ENCODE data around the gene SBSN. TPM values are rescaled to one million over a fixed set of nuclear protein-coding genes. Genes with fewer than 3 reads are reported as not detected.
"Not testable (repeated sequence)": the region's sequence is repeated elsewhere in the genome, so short reads cannot be mapped to it uniquely, and the experiment has no call there.

Gene SBSN
- total RNA-seq, 1 donor from 2014 or later, result 0.30 TPM

DNA sequence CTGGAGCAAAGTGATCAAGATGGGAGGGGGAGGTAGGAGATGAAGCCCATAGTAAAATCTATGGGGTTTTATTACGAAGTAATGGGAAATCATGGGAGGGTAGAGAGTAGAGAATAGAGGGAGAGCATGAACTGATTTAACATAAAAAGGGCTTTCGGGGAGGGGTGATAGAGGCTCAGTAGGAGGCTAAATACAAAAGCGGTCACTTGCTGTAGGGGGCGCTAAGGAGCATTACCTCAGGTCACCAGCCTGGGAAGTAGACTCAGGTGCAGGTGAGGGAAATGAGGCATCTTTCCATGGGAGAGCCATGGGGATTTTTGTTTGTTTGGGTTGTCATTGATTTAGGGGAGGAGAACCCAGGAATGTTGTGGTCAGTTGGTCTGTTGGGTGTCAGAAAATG, 52.0 kb downstream of the SBSN start:
- no peak overlapping the region for H3K4me3 Mint-ChIP-seq (ENCODE audit: unreplicated experiment)
- no peak for DNase-seq (ENCODE audit: low spot score)
- H3K36me3 Mint-ChIP-seq (ENCODE audit: low read depth), result no peaks in the 10 kb centered on the region
- H3K4me1 Mint-ChIP-seq (ENCODE audit: low read depth), result no peaks in the 10 kb centered on the region
- H3K9me3 Mint-ChIP-seq (ENCODE audit: low read depth), result no peaks in the 10 kb centered on the region
- H3K27ac Mint-ChIP-seq (ENCODE audit: unreplicated experiment), result no peak overlapping the region
- H3K27me3 Mint-ChIP-seq (ENCODE audit: low read depth), result peaks cover 13% of the 10 kb centered on the region
- TF ChIP-seq, protein P1, sequence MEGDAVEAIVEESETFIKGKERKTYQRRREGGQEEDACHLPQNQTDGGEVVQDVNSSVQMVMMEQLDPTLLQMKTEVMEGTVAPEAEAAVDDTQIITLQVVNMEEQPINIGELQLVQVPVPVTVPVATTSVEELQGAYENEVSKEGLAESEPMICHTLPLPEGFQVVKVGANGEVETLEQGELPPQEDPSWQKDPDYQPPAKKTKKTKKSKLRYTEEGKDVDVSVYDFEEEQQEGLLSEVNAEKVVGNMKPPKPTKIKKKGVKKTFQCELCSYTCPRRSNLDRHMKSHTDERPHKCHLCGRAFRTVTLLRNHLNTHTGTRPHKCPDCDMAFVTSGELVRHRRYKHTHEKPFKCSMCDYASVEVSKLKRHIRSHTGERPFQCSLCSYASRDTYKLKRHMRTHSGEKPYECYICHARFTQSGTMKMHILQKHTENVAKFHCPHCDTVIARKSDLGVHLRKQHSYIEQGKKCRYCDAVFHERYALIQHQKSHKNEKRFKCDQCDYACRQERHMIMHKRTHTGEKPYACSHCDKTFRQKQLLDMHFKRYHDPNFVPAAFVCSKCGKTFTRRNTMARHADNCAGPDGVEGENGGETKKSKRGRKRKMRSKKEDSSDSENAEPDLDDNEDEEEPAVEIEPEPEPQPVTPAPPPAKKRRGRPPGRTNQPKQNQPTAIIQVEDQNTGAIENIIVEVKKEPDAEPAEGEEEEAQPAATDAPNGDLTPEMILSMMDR (IDR thresholded peaks at IDR 0.05), result peak; percentile 31

DNA sequence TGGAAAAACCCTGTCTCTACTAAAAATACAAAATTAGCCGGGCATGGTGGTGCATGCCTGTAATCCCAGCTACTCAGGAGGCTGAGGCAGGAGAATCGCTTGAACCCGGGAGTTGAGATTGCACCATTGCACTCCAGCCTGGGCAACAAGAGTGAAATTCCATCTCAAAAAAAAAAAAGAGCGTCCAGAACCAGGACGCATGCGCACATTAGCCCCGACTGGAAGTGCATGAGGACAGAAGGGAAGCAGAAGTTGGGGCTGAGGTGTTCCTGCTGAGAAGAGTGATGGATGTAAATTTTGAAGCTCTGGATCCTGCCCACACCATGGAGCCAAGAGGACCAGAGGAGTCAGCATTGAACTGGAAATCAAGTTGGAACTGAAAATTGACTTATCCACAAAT, 53.5 kb downstream of the SBSN start:
- not testable (repeated sequence) for H3K36me3 Mint-ChIP-seq (ENCODE audit: low read depth); H3K27ac Mint-ChIP-seq (ENCODE audit: unreplicated experiment); H3K4me1 Mint-ChIP-seq (ENCODE audit: low read depth); DNase-seq (ENCODE audit: low spot score); H3K4me3 Mint-ChIP-seq (ENCODE audit: unreplicated experiment); H3K9me3 Mint-ChIP-seq (ENCODE audit: low read depth)
- peaks cover 17% of the 10 kb centered on the region for H3K27me3 Mint-ChIP-seq (ENCODE audit: low read depth)

DNA sequence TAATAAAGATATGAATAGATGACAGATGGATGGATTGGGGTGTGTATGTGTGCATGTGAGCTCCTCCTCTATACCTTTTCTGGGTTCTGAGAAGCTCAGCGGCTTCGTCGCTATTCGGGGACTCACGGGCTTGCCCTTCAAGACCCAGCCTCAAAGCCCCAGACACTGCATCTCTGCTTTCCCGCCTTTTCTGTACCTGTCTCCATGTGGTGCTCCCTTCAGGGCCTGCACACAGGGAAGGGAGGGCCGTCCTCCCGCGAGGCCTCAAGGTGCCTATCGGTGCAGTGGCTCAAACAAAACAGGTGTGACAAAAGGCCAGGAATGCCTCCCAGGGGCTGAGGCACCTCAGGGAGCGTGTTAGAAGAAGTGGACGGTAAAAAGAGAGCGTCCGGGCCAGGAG, 54.0 kb downstream of the SBSN start:
- TF ChIP-seq, protein P1 (IDR thresholded peaks at IDR 0.05), result no peak
- no peaks in the 10 kb centered on the region for H3K9me3 Mint-ChIP-seq (ENCODE audit: low read depth)
- no peak overlapping the region for H3K27ac Mint-ChIP-seq (ENCODE audit: unreplicated experiment)
- no peak overlapping the region for H3K4me3 Mint-ChIP-seq (ENCODE audit: unreplicated experiment)
- no peaks in the 10 kb centered on the region for H3K4me1 Mint-ChIP-seq (ENCODE audit: low read depth)
- no peaks in the 10 kb centered on the region for H3K36me3 Mint-ChIP-seq (ENCODE audit: low read depth)
- peaks cover 17% of the 10 kb centered on the region for H3K27me3 Mint-ChIP-seq (ENCODE audit: low read depth)
- DNase-seq (ENCODE audit: low spot score), result no peak

Other genes with a start within 250 kb of the SBSN start
- not detected in 3 replicates for gene HAMP, start 245.8 kb downstream of the SBSN start, total RNA-seq
- gene MAG, start 236.2 kb downstream of the SBSN start, total RNA-seq, result not detected in 3 replicates
- gene CD22, start 199.1 kb downstream of the SBSN start, total RNA-seq, result not detected in 3 replicates
- gene FFAR1, start 180.4 kb downstream of the SBSN start, total RNA-seq, result not detected in 3 replicates
- not detected in 3 replicates for gene FFAR3, start 169.9 kb downstream of the SBSN start, total RNA-seq
- not detected in 3 replicates for gene GPR42, start 157.2 kb downstream of the SBSN start, total RNA-seq
- not detected in 3 replicates for gene FFAR2, start 80.1 kb downstream of the SBSN start, total RNA-seq
- not detected in 3 replicates for gene KRTDAP, start 37.8 kb downstream of the SBSN start, total RNA-seq
- gene DMKN, start 14.7 kb downstream of the SBSN start, total RNA-seq, result 1.3 to 2.1 TPM in 2 of 3 replicates, not detected in the other
- not detected in 3 replicates for gene GAPDHS, start 5.1 kb upstream of the SBSN start, total RNA-seq
- gene TMEM147, start 17.3 kb upstream of the SBSN start, total RNA-seq, result 86.3 to 105 TPM (median 90.9 TPM) in 3 replicates
- gene ATP4A, start 35.3 kb upstream of the SBSN start, total RNA-seq, result not detected in 3 replicates
- gene PMIS2, start 57.9 kb upstream of the SBSN start, total RNA-seq, result not detected in 3 replicates
- 7.7 to 17.2 TPM (median 8.4 TPM) in 3 replicates for gene HAUS5, start 84.4 kb upstream of the SBSN start, total RNA-seq
- 75.4 to 92.2 TPM (median 91.3 TPM) in 3 replicates for gene RBM42, start 100.7 kb upstream of the SBSN start, total RNA-seq
- 1.5 to 1.7 TPM (median 1.6 TPM) in 3 replicates for gene ETV2, start 113.4 kb upstream of the SBSN start, total RNA-seq
- gene COX6B1, start 120.0 kb upstream of the SBSN start, total RNA-seq, result 266 to 279 TPM (median 268 TPM) in 3 replicates
- 0.65 TPM in 1 of 3 replicates, not detected in the others for gene UPK1A, start 138.2 kb upstream of the SBSN start, total RNA-seq
- not detected in 3 replicates for gene ZBTB32, start 176.2 kb upstream of the SBSN start, total RNA-seq
- gene KMT2B, start 189.7 kb upstream of the SBSN start, total RNA-seq, result 27.3 to 31.5 TPM (median 30.8 TPM) in 3 replicates
- 0.59 to 1.4 TPM (median 0.99 TPM) in 3 replicates for gene IGFLR1, start 214.1 kb upstream of the SBSN start, total RNA-seq
- gene U2AF1L4, start 217.1 kb upstream of the SBSN start, total RNA-seq, result 22.9 to 28.8 TPM (median 24.7 TPM) in 3 replicates
- 59.9 to 71.1 TPM (median 61.8 TPM) in 3 replicates for gene PSENEN, start 217.3 kb upstream of the SBSN start, total RNA-seq
- 11.9 to 18.6 TPM (median 13.5 TPM) in 3 replicates for gene LIN37, start 220.3 kb upstream of the SBSN start, total RNA-seq
- gene HSPB6, start 228.7 kb upstream of the SBSN start, total RNA-seq, result 0.75 to 5.7 TPM (median 5.0 TPM) in 3 replicates
- 17.4 to 24.6 TPM (median 20.3 TPM) in 3 replicates for gene PROSER3, start 229.9 kb upstream of the SBSN start, total RNA-seq
- gene ARHGAP33, start 247.3 kb upstream of the SBSN start, total RNA-seq, result 8.5 to 14.6 TPM (median 12.0 TPM) in 3 replicates